Effector memory CD4-positive, alpha-beta T cell (primary cell): ENCODE results near the gene CYGB.
A peak's percentile ranks its signal among the peaks of the same experiment; 100 is the strongest.
"Not testable (repeated sequence)": the region's sequence is repeated elsewhere in the genome, so short reads cannot be mapped to it uniquely, and the experiment has no call there.

Experiments used
- DNase-seq, 3 donors: peaks; one replicate each; pipeline ENCODE4 v3.0.0-alpha.2; 2020
- H3K27ac ChIP-seq: 2 replicates; pipeline ENCODE4 v1.7.0; 2013; ENCODE audit warnings: mild to moderate bottlenecking, low read length, moderate library complexity; ENCODE audit not compliant: insufficient read depth, poor library complexity, severe bottlenecking
- H3K27me3 ChIP-seq: replicated peaks from 2 replicates; pipeline ENCODE4 v1.7.0; 2013; ENCODE audit warnings: mild to moderate bottlenecking, low read length; ENCODE audit not compliant: insufficient read depth, control insufficient read depth, poor library complexity, severe bottlenecking
- H3K36me3 ChIP-seq: 2 replicates; pipeline ENCODE4 v1.7.0; 2013; ENCODE audit warnings: mild to moderate bottlenecking, low read length, moderate library complexity; ENCODE audit not compliant: control insufficient read depth, insufficient read depth
- H3K4me1 ChIP-seq: 2 replicates; pipeline ENCODE4 v1.7.0; 2013; ENCODE audit warnings: low read length, mild to moderate bottlenecking; ENCODE audit not compliant: control insufficient read depth, insufficient read depth, poor library complexity, severe bottlenecking
- H3K4me3 ChIP-seq: 2 replicates; pipeline ENCODE4 v1.7.0; 2013; ENCODE audit warnings: low read length, low read depth, mild to moderate bottlenecking; ENCODE audit not compliant: insufficient read depth, poor library complexity, severe bottlenecking
- H3K9me3 ChIP-seq: 2 replicates; pipeline ENCODE4 v1.7.0; 2013; ENCODE audit warnings: mild to moderate bottlenecking, low read length, moderate library complexity; ENCODE audit not compliant: control insufficient read depth

Gene CYGB

GRCh38 chr17:76511668-76512365 is 25.7 kb downstream of the CYGB start:
- Histone ChIP-seq H3K27me3 (no peaks in the 10 kb centered on the region), H3K9me3 (no peaks in the 10 kb centered on the region), H3K27ac (no peak overlapping the region), H3K4me1 (peaks cover 24% of the 10 kb centered on the region), H3K36me3 (no peaks in the 10 kb centered on the region), H3K4me3 (no peak overlapping the region)
- no peak for DNase-seq

- Histone ChIP-seq H3K4me3 (no peak overlapping the region), H3K27me3 (no peaks in the 10 kb centered on the region), H3K4me1 (peaks cover 19% of the 10 kb centered on the region), H3K36me3 (no peaks in the 10 kb centered on the region), H3K27ac (no peak overlapping the region), H3K9me3 (no peaks in the 10 kb centered on the region)
- no peak for DNase-seq
These were observed 26.7 kb downstream of the CYGB start for GRCh38 chr17:76510831-76511244.

GRCh38 chr17:76508472-76509063 is 28.9 kb downstream of the CYGB start:
- not testable (repeated sequence) for H3K36me3 ChIP-seq, H3K4me3 ChIP-seq, H3K27me3 ChIP-seq, H3K4me1 ChIP-seq, DNase-seq, H3K27ac ChIP-seq, H3K9me3 ChIP-seq

GRCh38 chr17:76506408-76507345 is 30.8 kb downstream of the CYGB start:
- H3K9me3 ChIP-seq: no peaks in the 10 kb centered on the region
- peaks cover 9% of the 10 kb centered on the region for H3K4me1 ChIP-seq
- peak; percentile 77 to 81 (median 81) for DNase-seq
- H3K27ac ChIP-seq: no peak overlapping the region
- no peaks in the 10 kb centered on the region for H3K27me3 ChIP-seq
- no peaks in the 10 kb centered on the region for H3K36me3 ChIP-seq
- H3K4me3 ChIP-seq: no peak overlapping the region

- peaks cover 28% of the 10 kb centered on the region for H3K4me1 ChIP-seq
- H3K27me3 ChIP-seq: no peaks in the 10 kb centered on the region
- no peak overlapping the region for H3K27ac ChIP-seq
- H3K4me3 ChIP-seq: no peak overlapping the region
- no peaks in the 10 kb centered on the region for H3K9me3 ChIP-seq
- no peaks in the 10 kb centered on the region for H3K36me3 ChIP-seq
- DNase-seq: no peak
These were observed 33.4 kb downstream of the CYGB start for GRCh38 chr17:76504117-76504516.

- Histone ChIP-seq H3K27me3 (no peaks in the 10 kb centered on the region), H3K4me3 (no peak overlapping the region), H3K36me3 (no peaks in the 10 kb centered on the region), H3K9me3 (no peaks in the 10 kb centered on the region), H3K27ac (no peak overlapping the region), H3K4me1 (peaks cover 30% of the 10 kb centered on the region)
- DNase-seq: no peak
These were observed 34.9 kb downstream of the CYGB start for GRCh38 chr17:76502341-76503211.

- Histone ChIP-seq H3K27ac (peak overlapping the region; percentile 66), H3K9me3 (no peaks in the 10 kb centered on the region), H3K27me3 (no peaks in the 10 kb centered on the region), H3K36me3 (no peaks in the 10 kb centered on the region), H3K4me3 (peak overlapping the region; percentile 31), H3K4me1 (peaks cover 30% of the 10 kb centered on the region)
- no peak for DNase-seq
These were observed 35.6 kb downstream of the CYGB start for GRCh38 chr17:76501827-76502307.

- Histone ChIP-seq H3K9me3 (no peaks in the 10 kb centered on the region), H3K4me1 (peaks cover 26% of the 10 kb centered on the region), H3K27me3 (no peaks in the 10 kb centered on the region), H3K4me3 (peak within 1 kb of the TSS; percentile 69), H3K36me3 (no peaks in the 10 kb centered on the region), H3K27ac (peak within 1 kb of the TSS; percentile 66)
- DNase-seq: peak; percentile 90 to 95 (median 92)
These were observed 36.3 kb downstream of the CYGB start, which contains the start of gene RHBDF2 for GRCh38 chr17:76501018-76501826. TSS of gene RHBDF2 (minus strand) at chr17:76501423. CDS start at chr17:76481524, 19,899 bp downstream.

- Histone ChIP-seq H3K27me3 (no peaks in the 10 kb centered on the region), H3K4me3 (peak overlapping the region; percentile 69), H3K9me3 (no peaks in the 10 kb centered on the region), H3K4me1 (peaks cover 26% of the 10 kb centered on the region), H3K27ac (peak overlapping the region; percentile 66), H3K36me3 (no peaks in the 10 kb centered on the region)
- no peak for DNase-seq
These were observed 36.8 kb downstream of the CYGB start for GRCh38 chr17:76500747-76501017.
